Stimulated activated CD8-positive, alpha-beta memory T cell treated with anti-CD3 and anti-CD28 coated beads, Interleukin-2, amount 100 ng/mL, for 48 hours (primary cell): ENCODE measurements around the gene SPRY2.

Experiments used
- DNase-seq, 2 donors: peaks; one replicate each; pipeline ENCODE4 v3.0.0-alpha.2; 2020; ENCODE audit warnings: low read depth in 2 of 2

SPRY2 gene

GRCh38 chr13:80313668-80314256 lies 27.2 kb downstream of the SPRY2 start:
- no peak for DNase-seq

- no peak for DNase-seq
These were observed 28.0 kb downstream of the SPRY2 start for GRCh38 chr13:80312967-80313366.

- no peak for DNase-seq
These were observed 28.8 kb downstream of the SPRY2 start for GRCh38 chr13:80312012-80312704.

- no peak for DNase-seq
These were observed 31.0 kb downstream of the SPRY2 start for GRCh38 chr13:80309926-80310325.

GRCh38 chr13:80307401-80307987 lies 33.4 kb downstream of the SPRY2 start:
- DNase-seq = no peak

GRCh38 chr13:80306337-80306972 lies 34.5 kb downstream of the SPRY2 start:
- no peak for DNase-seq

- DNase-seq = no peak
These were observed 35.2 kb downstream of the SPRY2 start for GRCh38 chr13:80305737-80306136.

GRCh38 chr13:80303225-80303811 lies 37.6 kb downstream of the SPRY2 start:
- DNase-seq = no peak

- no peak for DNase-seq
These were observed 41.9 kb downstream of the SPRY2 start for GRCh38 chr13:80299046-80299445.

GRCh38 chr13:80297503-80297902 lies 43.4 kb downstream of the SPRY2 start:
- no peak for DNase-seq

GRCh38 chr13:80297094-80297493 lies 43.8 kb downstream of the SPRY2 start:
- no peak for DNase-seq

GRCh38 chr13:80296638-80297037 lies 44.3 kb downstream of the SPRY2 start:
- no peak for DNase-seq

GRCh38 chr13:80290591-80290990 lies 50.3 kb downstream of the SPRY2 start:
- no peak for DNase-seq
